GM23248 (cell line): ENCODE measurements around the gene TPCN2.

Source experiments
- EZH2 ChIP-seq: fragments of 200-600 bp; sonication (generic); IDR thresholded peaks from 2 replicates; pipeline ENCODE4 v1.6.1; 2018; ENCODE audit warnings: antibody characterized with exemption, mild to moderate bottlenecking; ENCODE audit not compliant: insufficient read depth, poor library complexity, severe bottlenecking
- EZH2phosphoT487 ChIP-seq: fragments of 200-600 bp; sonication (generic); IDR thresholded peaks from 2 replicates; pipeline ENCODE4 v1.6.1; 2018; ENCODE audit warnings: antibody characterized with exemption, moderate library complexity, mild to moderate bottlenecking, low read depth; ENCODE audit not compliant: insufficient read depth

GRCh38 chr11:69075421-69076128 lies 26.8 kb downstream of the TPCN2 start:
- no peak for TF ChIP-seq EZH2
- TF ChIP-seq EZH2phosphoT487: no peak
